GM18520 (cell line): ENCODE measurements around the gene FRMD4A.

Experiments used
- ATAC-seq: cut with Tn5 transposase; IDR thresholded peaks from one replicate; pipeline ENCODE4 v1.9.1; 2021; ENCODE audit not compliant: unreplicated experiment

Gene FRMD4A

GRCh38 chr10:13693783-13694700 lies 636.7 kb downstream of the FRMD4A start:
- ATAC-seq = no peak

- peak; percentile 83 for ATAC-seq
Measured at GRCh38 chr10:13690281-13690825, 640.4 kb downstream of the FRMD4A start.

- no peak for ATAC-seq
Measured at GRCh38 chr10:13686331-13686752, 644.4 kb downstream of the FRMD4A start.

GRCh38 chr10:13685885-13686284 lies 644.8 kb downstream of the FRMD4A start:
- no peak for ATAC-seq

GRCh38 chr10:13684806-13685482 lies 645.8 kb downstream of the FRMD4A start:
- no peak for ATAC-seq

GRCh38 chr10:13684252-13684791 lies 646.4 kb downstream of the FRMD4A start:
- no peak for ATAC-seq

- ATAC-seq = no peak
Measured at GRCh38 chr10:13683017-13683416, 647.7 kb downstream of the FRMD4A start.

- no peak for ATAC-seq
Measured at GRCh38 chr10:13681960-13682359, 648.8 kb downstream of the FRMD4A start.

GRCh38 chr10:13681528-13681927 lies 649.2 kb downstream of the FRMD4A start:
- no peak for ATAC-seq

GRCh38 chr10:13681095-13681494 lies 649.6 kb downstream of the FRMD4A start:
- ATAC-seq = no peak

- ATAC-seq = no peak
Measured at GRCh38 chr10:13678101-13678843, 652.5 kb downstream of the FRMD4A start.

- no peak for ATAC-seq
Measured at GRCh38 chr10:13674645-13675588, 655.8 kb downstream of the FRMD4A start.

GRCh38 chr10:13673156-13673555 lies 657.6 kb downstream of the FRMD4A start:
- ATAC-seq = no peak

GRCh38 chr10:13672548-13672947 lies 658.2 kb downstream of the FRMD4A start:
- no peak for ATAC-seq

GRCh38 chr10:13671904-13672303 lies 658.8 kb downstream of the FRMD4A start:
- no peak for ATAC-seq

GRCh38 chr10:13670311-13670710 lies 660.4 kb downstream of the FRMD4A start:
- ATAC-seq = no peak

- no peak for ATAC-seq
Measured at GRCh38 chr10:13669901-13670300, 660.8 kb downstream of the FRMD4A start.

GRCh38 chr10:13669182-13669855 lies 661.4 kb downstream of the FRMD4A start:
- ATAC-seq = no peak

GRCh38 chr10:13668126-13668525 lies 662.6 kb downstream of the FRMD4A start:
- ATAC-seq = no peak
